Activated CD4-positive, alpha-beta T cell treated with anti-CD3 and anti-CD28 coated beads, Interleukin-2, amount 50 U/mL, for 48 hours (primary cell): Measurements from ENCODE around the gene KCNIP1.

Experiments used
- DNase-seq, 2 experiments: peaks; one replicate each; pipeline ENCODE4 v3.0.0-alpha.2; 2020

KCNIP1 gene

GRCh38 chr5:170503990-170504596, at the start of gene KCNIP1:
Gene KCNIP1, plus strand, starts transcription at chr5:170504020.
- no peak for DNase-seq

DNA sequence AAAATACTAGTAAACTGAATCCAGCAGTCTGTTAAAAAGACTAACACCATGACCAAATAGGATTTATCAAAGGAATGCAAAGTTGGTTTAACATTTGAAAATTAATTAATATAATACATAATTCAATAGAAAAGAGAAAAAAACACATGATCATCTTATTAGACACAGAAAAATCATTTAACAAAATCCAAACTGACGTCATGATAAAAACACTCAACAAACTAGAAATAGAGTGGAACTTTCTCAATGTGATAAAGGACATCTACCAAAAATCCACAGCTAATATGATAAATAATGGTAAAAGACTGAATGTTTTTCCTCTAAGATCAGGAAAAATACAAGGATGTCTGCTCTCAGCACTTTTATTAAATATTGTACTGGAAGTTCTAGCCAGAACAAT, 40.4 kb upstream of the KCNIP1 start:
- no peak for DNase-seq

GRCh38 chr5:170464280-170465127, 39.3 kb upstream of the KCNIP1 start:
- DNase-seq = no peak

DNA sequence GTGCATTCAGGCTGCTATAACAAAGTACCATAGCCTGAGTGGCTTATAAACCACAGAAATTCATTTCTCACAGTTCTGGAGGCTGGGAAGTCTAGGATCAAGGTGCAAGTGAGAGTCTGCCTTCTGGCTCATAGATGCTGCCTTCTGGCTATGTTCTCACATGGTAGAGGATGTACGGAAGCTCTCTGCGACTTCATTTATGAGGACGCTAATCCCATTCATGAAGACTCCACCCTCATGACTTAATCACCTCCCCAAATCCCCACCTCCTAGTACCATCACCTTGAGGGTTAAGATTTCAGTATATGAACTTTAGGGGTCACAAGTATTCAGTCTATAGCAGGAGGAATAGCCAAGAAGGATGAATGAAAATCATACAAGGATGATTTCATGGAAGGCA, 37.3 kb upstream of the KCNIP1 start:
- no peak for DNase-seq

DNA sequence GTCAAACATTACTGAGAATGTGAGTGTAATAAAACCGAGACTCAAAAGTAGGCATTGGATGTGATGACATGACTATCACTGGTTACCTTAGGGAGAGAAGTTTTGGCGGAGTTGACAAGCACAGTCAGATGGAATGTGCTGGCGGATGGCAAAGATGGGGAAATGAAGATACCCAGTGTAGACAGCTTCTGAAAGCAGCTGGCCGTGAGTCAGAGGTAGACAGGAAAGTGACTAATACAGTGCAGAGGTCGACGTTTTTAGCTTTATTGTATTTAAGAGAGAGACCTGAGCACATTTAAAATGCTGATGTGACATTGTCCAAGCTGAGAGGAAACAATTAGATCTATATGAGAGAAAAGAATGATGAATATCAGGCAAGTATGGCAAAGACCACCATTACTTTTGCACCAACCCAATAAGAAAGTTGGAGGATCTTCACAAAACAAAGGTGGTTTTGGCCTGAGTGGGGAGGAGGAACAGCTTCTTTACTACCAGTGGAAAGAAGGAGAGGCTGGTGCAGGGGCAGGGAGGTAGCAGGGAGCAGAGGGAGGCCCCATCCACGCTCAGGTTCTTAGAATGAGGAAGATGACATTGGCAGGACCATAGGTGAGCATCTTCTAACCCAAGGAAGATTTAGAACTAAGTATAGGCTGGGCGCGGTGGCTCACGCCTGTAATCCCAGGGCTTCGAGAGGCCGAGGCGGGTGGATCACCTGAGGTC, 36.7 kb upstream of the KCNIP1 start:
- DNase-seq = peak; percentile 45 to 65

DNA sequence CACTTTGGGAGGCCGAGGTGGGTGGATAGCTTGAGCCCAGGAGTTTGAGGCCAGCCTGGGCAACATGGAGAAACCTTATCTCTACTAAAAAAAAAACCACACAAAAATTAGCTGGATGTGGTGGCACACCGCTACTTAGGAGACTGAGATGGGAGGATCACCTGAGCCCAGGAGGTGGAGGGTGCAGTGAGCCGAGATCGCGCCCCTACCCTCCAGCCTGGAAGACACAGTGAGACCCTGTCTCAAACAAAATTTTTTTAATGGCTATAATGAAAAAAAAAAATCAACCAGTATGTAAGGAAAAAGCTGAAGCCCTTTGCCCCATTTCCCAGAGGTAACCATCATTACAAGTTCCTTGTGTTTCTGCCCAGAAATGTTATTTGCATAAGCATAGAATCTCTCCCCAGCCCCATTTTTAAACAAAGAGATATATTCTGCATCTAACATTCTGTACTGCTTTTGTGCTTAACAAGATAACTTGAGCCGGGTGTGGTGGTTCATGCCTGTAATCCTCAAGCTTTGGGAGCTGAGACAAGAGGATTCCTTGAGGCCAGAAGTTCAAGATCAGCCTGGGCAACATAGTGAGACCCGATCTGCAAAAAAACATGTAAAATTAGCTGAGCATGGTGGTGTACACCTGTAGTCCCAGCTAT, 35.1 kb upstream of the KCNIP1 start:
- no peak for DNase-seq

DNA sequence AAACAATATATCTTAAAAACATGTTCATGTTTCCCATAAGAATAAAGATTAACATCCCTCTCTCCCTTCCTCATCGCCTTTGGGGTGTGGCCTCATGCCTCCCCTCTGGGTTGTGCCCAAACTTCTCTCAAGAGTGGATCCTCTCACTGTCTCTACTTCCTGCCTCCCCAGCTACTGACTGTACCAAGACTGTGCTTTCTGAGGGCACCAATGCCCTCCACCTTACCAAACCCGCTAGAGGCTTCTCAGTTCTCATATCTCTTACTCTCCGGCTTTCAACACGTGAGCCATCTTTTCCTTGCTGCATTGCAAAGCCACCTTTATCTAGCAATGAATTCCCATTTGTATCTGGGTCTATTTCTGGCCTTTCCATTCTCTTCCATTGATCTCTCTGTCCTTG, 34.4 kb upstream of the KCNIP1 start:
- DNase-seq = no peak

- DNase-seq = no peak
Observed at GRCh38 chr5:170470275-170470674, 33.5 kb upstream of the KCNIP1 start.

DNA sequence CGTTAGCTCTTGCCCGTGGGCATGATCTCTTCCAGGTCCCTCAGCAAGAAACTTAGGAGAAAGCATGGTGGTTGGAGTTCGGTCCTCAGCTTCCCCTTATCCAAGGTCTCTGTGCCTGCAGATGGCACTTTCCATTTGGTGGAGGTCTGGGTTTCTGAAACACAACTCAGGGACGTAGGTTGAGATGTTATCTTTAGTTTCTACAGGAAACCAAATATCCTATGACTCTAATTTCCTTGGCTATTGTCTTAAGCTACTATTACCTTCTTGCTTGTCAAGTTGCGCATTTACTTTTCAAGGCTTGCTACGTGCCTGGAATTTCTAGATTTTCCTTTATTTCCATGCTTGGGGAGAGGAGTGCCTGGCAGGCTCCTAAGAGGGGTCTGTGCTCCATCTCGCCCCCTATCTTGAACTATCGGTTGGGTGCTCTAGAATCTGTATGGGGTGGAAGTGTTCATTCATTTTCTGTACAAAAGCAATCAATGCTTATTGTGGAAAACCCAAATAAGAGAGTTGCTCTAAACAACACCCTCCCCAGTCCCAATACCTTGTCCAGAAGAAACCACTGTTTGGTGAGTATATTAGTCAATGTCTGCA, 32.9 kb upstream of the KCNIP1 start:
- no peak for DNase-seq

GRCh38 chr5:170471551-170472178, 32.2 kb upstream of the KCNIP1 start:
- no peak for DNase-seq

DNA sequence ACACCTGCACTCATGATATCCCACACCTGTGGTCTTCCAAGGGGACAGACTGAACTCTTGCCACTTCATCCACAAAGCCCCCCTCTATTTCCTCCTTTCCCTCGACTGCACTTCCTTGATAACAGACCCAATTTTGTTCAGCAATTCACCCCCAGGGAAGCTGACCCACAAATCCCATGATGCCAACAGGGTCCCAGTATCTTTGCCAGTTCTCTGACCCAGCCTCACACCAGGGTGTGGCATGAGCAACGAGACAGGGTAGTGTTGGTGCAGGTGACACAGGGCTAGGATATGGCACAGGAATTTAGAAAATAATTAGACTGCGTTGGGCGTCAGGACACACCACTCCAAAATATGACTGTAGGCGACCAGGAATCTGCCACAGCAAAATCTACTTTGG, 30.2 kb upstream of the KCNIP1 start:
- DNase-seq = no peak

DNA sequence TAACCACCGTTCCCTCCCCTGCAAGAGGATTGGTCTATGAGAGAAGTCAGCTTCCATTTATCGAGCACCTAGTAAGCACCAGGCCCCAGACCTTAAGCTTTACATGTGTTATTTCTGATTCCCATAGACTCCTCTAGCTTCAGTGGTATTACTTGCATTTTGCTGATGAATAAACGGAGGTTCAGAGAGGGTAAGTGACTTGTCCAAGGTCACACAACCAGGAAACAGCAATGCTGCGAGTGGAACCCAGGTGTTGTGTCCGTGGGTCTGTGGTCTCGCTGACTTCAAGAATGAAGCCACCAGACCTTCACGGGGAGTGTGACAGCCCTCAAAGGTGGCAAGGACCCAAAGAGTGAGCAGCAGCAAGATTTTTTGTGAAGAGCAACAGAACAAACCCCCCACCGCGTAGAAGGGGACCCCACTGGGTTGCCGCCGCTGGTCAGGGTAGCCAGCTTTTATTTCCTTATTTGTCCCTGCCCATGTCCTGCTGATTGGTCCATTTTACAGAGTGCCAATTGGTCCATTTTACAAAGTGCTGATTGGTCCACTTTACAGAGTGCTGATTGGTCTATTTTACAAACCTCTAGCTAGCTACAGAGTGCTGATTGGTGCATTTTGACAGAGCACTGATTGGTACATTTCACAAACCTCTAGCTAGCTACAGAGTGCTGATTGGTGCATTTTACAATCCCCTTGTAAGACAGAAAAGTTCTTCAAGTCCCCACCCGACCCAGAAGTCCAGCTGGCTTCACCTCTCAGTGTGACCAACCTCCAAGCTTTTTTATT, 29.1 kb upstream of the KCNIP1 start:
- no peak for DNase-seq

DNA sequence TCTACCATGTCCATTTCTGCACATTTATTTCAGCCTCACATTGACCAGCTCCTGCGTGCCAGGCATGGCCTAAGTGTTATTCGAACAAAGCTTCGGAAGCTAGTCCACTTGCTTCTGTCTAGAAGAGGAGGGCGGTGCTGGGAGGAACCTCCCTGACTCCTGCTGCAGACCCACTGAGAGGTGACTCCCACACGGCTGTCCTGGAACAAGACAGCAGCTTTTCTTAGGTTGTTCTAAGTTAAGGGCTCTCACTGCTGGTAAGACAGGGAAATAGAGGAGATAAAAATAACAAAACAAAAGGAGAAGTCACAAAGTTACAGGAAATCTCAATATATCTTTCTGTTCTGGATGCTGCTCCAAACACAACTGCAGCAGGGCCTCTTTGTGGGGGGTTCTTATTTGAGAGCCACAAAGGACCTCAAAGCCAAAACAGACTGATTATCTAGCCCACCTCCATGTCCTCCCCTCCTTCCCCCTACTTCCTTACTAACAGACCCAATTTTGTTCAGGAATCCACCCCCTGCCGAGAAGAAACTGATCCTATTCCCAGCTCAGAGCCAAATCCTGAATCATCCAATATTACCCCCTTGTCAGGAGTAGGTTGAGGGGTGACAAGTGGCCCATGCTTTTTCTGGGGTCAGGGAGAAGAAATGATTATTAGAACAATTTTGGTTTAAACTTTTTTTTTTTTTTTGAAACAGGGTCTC, 28.4 kb upstream of the KCNIP1 start:
- DNase-seq = no peak

GRCh38 chr5:170476704-170477103, 27.1 kb upstream of the KCNIP1 start:
- DNase-seq = no peak

GRCh38 chr5:170477906-170478305, 25.9 kb upstream of the KCNIP1 start:
- DNase-seq = no peak

GRCh38 chr5:170478306-170478705, 25.5 kb upstream of the KCNIP1 start:
- no peak for DNase-seq

DNA sequence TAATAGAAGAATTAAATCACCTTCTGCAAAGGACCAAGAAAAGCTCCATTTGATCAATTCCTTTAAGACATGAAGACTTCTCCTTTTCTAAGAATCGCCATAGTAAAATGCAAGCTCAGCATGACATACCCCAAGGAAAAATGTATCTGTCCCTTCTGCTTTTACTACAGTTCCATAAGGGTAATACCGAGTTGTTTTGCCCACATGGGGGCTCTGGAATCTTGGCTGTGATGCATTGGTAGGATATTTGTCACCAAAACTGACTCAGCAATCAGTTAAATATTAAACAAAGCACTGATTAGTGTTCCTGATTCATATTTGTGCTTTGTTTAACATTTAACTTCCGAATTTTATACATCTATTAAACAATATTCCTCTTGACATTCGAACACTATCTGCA, 24.3 kb upstream of the KCNIP1 start:
- DNase-seq = no peak

DNA sequence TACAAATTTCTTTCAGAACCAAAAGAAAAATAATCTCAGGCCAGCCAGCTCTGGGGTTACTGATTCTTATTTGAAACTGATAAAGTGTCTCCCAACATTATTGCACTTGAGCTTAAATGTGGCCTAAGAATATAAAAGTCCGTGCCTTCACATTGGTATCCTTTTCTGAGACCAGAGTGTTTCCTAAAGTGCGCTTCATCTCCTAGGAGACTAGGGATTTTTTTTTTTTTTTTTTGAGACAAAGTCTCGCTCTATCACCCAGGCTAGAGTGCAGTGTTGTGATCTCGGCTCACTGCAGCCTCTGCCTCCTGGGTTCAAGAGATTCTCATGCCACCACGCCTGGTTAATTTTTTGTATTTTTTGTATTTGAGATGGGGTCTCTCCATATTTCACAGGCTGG, 23.6 kb upstream of the KCNIP1 start:
- no peak for DNase-seq

DNA sequence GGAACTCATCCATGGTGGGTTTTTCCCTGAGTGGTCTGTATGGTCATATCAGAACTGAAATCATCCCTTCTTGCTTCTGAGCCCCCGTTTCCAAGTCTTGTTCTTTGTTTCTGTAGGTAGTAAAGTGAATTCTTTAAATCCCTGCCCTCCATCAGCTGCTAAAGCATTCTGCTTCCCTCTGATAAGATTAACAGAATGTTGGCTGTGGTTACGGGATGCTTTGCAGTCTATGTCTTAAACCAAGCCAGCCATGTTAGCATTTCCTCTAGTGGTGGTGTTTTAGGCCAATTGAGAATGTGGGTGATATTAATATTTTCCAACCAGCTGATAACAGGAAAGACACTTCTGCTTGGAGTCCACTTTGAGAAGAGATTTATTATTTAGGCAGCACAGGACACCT, 22.0 kb upstream of the KCNIP1 start:
- DNase-seq = no peak

DNA sequence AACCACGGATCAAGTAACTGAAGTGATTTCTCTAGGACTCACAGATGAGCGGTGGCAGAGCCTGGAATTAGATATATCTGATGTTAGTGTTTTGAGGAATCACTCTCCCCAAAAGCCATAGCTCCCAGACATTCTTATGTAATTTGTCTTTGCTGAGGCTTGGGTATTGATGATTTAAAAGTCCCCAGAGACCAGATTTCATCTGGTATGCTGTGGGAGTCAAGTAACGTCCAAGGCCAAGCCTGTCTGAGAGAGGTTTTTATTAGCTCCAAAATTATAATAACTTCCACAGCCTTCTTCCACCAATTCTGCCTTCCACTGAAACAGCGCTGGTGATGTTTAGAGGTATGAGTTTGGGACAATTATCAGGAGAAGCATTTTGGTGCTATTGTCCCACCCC, 21.3 kb upstream of the KCNIP1 start:
- no peak for DNase-seq
